Measurements from ENCODE around the gene CHRNG. TPM values are rescaled to one million over a fixed set of nuclear protein-coding genes. Genes with fewer than 3 reads are reported as not detected.

The CHRNG gene
- total and polyA plus RNA-seq, 2 donors (not counting 3 experiments of a cell fraction or from before 2014, with no cell fraction given) = not detected

DNA sequence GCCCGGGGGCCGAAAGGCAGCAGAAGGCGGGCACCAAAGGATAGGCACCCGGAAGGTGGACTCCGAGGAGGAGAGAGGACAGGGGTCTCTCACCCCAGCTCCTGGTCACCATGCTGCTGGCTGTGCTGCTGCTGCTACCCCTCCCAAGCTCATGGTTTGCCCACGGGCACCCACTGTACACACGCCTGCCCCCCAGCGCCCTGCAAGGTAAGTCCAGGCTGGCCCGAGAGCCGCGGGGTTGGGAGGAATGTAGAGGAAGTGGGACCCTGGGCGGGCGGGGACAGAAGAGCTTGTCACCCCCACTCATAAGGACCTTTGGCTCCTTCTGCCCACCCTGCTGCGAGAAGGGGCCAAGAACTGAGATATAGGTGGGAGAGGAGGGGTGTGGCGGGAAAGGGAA is 19.0 kb upstream of the CHRNG start:
- Histone ChIP-seq H3K9ac (replicated peaks; ENCODE audit: extremely low read depth, insufficient read depth, low read length) (no peak overlapping the region), H2AFZ (ENCODE audit: low read depth, low read length) (no peak overlapping the region), H3K27ac (ENCODE audit: insufficient read depth, low read depth, low read length) (no peak overlapping the region), H3K27me3 (ENCODE audit: control insufficient read depth in 2 of 2, insufficient read depth in 2 of 2, low read length in 2 of 2) (peaks cover 21 to 31% of the 10 kb centered on the region in 2 experiments), H3K79me2 (ENCODE audit: control insufficient read depth, insufficient read depth, low read length) (no peaks in the 10 kb centered on the region), H3K9me3 (replicated peaks; ENCODE audit: control insufficient read depth, insufficient read depth, low read length) (no peaks in the 10 kb centered on the region), H3K4me3 (replicated peaks in 1 of 3; ENCODE audit: insufficient read depth in 1 of 3, low read depth in 1 of 3, low read length in 3 of 3) (no peak overlapping the region), H3K36me3 (ENCODE audit: control insufficient read depth in 2 of 2, extremely low read depth in 1 of 2, insufficient read depth in 2 of 2, low read length in 2 of 2) (no peaks in the 10 kb centered on the region), H3K4me1 (ENCODE audit: control insufficient read depth, extremely low read depth, insufficient read depth, low read length) (no peaks in the 10 kb centered on the region), H4K20me1 (replicated peaks; ENCODE audit: control insufficient read depth, extremely low read depth, insufficient read depth, low read length) (no peaks in the 10 kb centered on the region), H3K9me1 (replicated peaks; ENCODE audit: control insufficient read depth, extremely low read depth, insufficient read depth, low read length) (no peaks in the 10 kb centered on the region), H3K4me2 (ENCODE audit: insufficient read depth, low read length) (no peak overlapping the region)
- ChIA-PET POLR2A (no interaction called here), CTCF (interaction anchor here (1.3 to 4.6 kb wide), 3 partner anchors 73 to 619 kb away, joined by 9 to 44 read pairs (median 9); no protein-coding TSS in a partner anchor)
- dilution Hi-C loops (cut with MboI; ENCODE audit: extremely low pct_ligation_motif_present, low sequenced_read_pairs) (no loop called here), intact Hi-C loops (cut with micrococcal nuclease) (loop anchor here (5.0 kb wide), 1 partner anchor 613 kb away; no protein-coding TSS in a partner anchor)
- BruUV-seq (replicated peaks) = no TSS peak
- TF ChIP-seq GATA2 (IDR thresholded peaks at IDR 0.05; ENCODE audit: insufficient read depth, insufficient read length, low read depth, low read length) (no peak), MYC (IDR thresholded peaks at IDR 0.05; ENCODE audit: low read depth, low read length) (no peak), EZH2 (IDR thresholded peaks at IDR 0.05; ENCODE audit: borderline replicate concordance, low read depth, low read length, severe bottlenecking) (no peak), JUN (IDR thresholded peaks at IDR 0.05; ENCODE audit: borderline replicate concordance, insufficient read depth, insufficient read length, low read depth) (no peak), FOS (IDR thresholded peaks at IDR 0.05; ENCODE audit: borderline replicate concordance, insufficient read depth, low read length) (no peak), POLR2A (IDR thresholded peaks at IDR 0.05; ENCODE audit: low read depth, low read length) (no peak), POLR2AphosphoS5 (IDR thresholded peaks at IDR 0.05; ENCODE audit: insufficient read depth, low read depth, low read length) (no peak), MAX (IDR thresholded peaks at IDR 0.05; ENCODE audit: insufficient read depth, insufficient read length) (no peak)
- TF ChIP-seq, protein P1, sequence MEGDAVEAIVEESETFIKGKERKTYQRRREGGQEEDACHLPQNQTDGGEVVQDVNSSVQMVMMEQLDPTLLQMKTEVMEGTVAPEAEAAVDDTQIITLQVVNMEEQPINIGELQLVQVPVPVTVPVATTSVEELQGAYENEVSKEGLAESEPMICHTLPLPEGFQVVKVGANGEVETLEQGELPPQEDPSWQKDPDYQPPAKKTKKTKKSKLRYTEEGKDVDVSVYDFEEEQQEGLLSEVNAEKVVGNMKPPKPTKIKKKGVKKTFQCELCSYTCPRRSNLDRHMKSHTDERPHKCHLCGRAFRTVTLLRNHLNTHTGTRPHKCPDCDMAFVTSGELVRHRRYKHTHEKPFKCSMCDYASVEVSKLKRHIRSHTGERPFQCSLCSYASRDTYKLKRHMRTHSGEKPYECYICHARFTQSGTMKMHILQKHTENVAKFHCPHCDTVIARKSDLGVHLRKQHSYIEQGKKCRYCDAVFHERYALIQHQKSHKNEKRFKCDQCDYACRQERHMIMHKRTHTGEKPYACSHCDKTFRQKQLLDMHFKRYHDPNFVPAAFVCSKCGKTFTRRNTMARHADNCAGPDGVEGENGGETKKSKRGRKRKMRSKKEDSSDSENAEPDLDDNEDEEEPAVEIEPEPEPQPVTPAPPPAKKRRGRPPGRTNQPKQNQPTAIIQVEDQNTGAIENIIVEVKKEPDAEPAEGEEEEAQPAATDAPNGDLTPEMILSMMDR (IDR thresholded peaks at IDR 0.05; ENCODE audit: extremely low read depth in 1 of 2, insufficient read depth in 1 of 2, low read depth in 1 of 2, low read length in 2 of 2) = no peak
- FAIRE-seq (no peak), DNase-seq (ENCODE audit: low read depth, low spot score) (no peak)

Data from endothelial cell of umbilical vein (primary cell).